HCT116 (cell line): ENCODE data around the gene CD244. TPM values are rescaled to one million over a fixed set of nuclear protein-coding genes. Genes with fewer than 3 reads are reported as not detected.

Experiments
- ATAC-seq: fragments of 200-7000 bp; cut with Tn5 transposase; 2 replicates; pipeline ENCODE4 v1.9.1; 2020; ENCODE audit warnings: mild to moderate bottlenecking, moderate library complexity
- BruUV-seq: library from RNA; stranded (reverse); fragments of 400-500 nt; replicated peaks from 2 replicates; lab custom pipeline; 2021; lab: Mats Ljungman, UMichigan
- CTCF ChIA-PET: fragments of 300-600 bp; sonication (Branson Sonifier 250); formaldehyde crosslinking; loops from one replicate; lab custom pipeline; 2021; ENCODE audit warnings: antibody characterized with exemption; lab: Charles Lee
- POLR2A ChIA-PET: fragments of 300-600, 350-600 bp; sonication (Branson Sonifier 250); formaldehyde crosslinking; loops from one replicate; lab custom pipeline; 2021; ENCODE audit warnings: antibody characterized with exemption; lab: Charles Lee
- RAD21 ChIA-PET, 2 experiments: fragments of 300-600 bp; sonication (Branson Sonifier 250); formaldehyde crosslinking; loops; one replicate each; lab custom pipeline; 2023; ENCODE audit warnings: low total read pairs in 2 of 2; ENCODE audit not compliant: uncharacterized antibody in 2 of 2, unreplicated experiment in 2 of 2, low non-redundant PET in 1 of 2; lab: Charles Lee
- DNase-seq: peaks from one replicate; pipeline ENCODE4 v3.0.0-alpha.2; 2010; ENCODE audit warnings: low read depth, low spot score
- H2AFZ ChIP-seq: fragments of 200-600 bp; shearing (Covaris generic), sonication (generic); 2 replicates; pipeline ENCODE4 v1.6.1; 2017; ENCODE audit warnings: low read depth, mixed run types, mixed read lengths, antibody characterized with exemption, low read length; ENCODE audit not compliant: poor library complexity, severe bottlenecking
- H3K27ac ChIP-seq: 2 replicates; pipeline ENCODE4 v1.5.1; 2012; ENCODE audit warnings: low read depth, low read length
- H3K27me3 ChIP-seq: fragments of 200-600 bp; sonication (generic); 2 replicates; pipeline ENCODE4 v1.6.1; 2016; ENCODE audit warnings: mixed run types, low read length, mixed read lengths; ENCODE audit not compliant: insufficient read depth
- H3K36me3 ChIP-seq, 2 experiments: fragments of 200-500 bp in 1 of 2; fragments of 200-600 bp in 1 of 2; sonication (Bioruptor generic) in 1 of 2; sonication (generic) in 1 of 2; 2 replicates each; pipeline versions ENCODE4 v1.5.1 to v1.6.1; 2014 to 2016; ENCODE audit warnings: low read length in 2 of 2, inconsistent platforms in 1 of 2, mixed read lengths in 1 of 2, mixed run types in 1 of 2; ENCODE audit not compliant: insufficient read depth in 2 of 2, control insufficient read depth in 1 of 2
- H3K4me1 ChIP-seq, 2 experiments: fragments of 200-600 bp in 1 of 2; sonication (generic) in 1 of 2; 2 replicates each; pipeline versions ENCODE4 v1.5.1 to v1.6.1; 2012 to 2017; ENCODE audit warnings: low read length in 2 of 2, inconsistent platforms in 1 of 2, mild to moderate bottlenecking in 1 of 2, mixed read lengths in 1 of 2, mixed run types in 1 of 2, moderate library complexity in 1 of 2; ENCODE audit not compliant: insufficient read depth in 2 of 2, control insufficient read depth in 1 of 2
- H3K4me2 ChIP-seq: fragments of 200-600 bp; sonication (generic); 2 replicates; pipeline ENCODE4 v1.6.1; 2017; ENCODE audit warnings: mixed run types, low read length, mixed read lengths
- H3K4me3 ChIP-seq, 2 experiments: fragments of 200-600 bp in 1 of 2; sonication (generic) in 1 of 2; replicated peaks in 1 of 2; 2 replicates each; pipeline ENCODE4 v1.5.1; 2011 to 2016; ENCODE audit warnings: low read length in 2 of 2, control low read depth in 1 of 2, low read depth in 1 of 2, mild to moderate bottlenecking in 1 of 2, mixed read lengths in 1 of 2, mixed run types in 1 of 2
- H3K79me2 ChIP-seq: fragments of 200-600 bp; sonication (generic); 2 replicates; pipeline ENCODE4 v1.6.1; 2017; ENCODE audit warnings: mild to moderate bottlenecking, mixed run types, low read length, moderate library complexity, mixed read lengths; ENCODE audit not compliant: insufficient read depth
- H3K9ac ChIP-seq: fragments of 200-600 bp; sonication (generic); 2 replicates; pipeline ENCODE4 v1.6.1; 2016; ENCODE audit warnings: low read length, mixed read lengths
- H3K9me2 ChIP-seq: fragments of 200-600 bp; sonication (generic), shearing (Covaris generic); 2 replicates; pipeline ENCODE4 v1.6.1; 2017; ENCODE audit warnings: mixed run types, mild to moderate bottlenecking, moderate library complexity; ENCODE audit not compliant: insufficient read depth
- H3K9me3 ChIP-seq, 2 experiments: fragments of 200-500 bp in 1 of 2; fragments of 200-600 bp in 1 of 2; sonication (Bioruptor generic) in 1 of 2; sonication (generic) in 1 of 2; 2 replicates each; pipeline ENCODE4 v1.6.1; 2014 to 2017; ENCODE audit warnings: low read length in 2 of 2, mixed read lengths in 2 of 2, inconsistent platforms in 1 of 2, low read depth in 1 of 2, mild to moderate bottlenecking in 1 of 2, mixed run types in 1 of 2, moderate library complexity in 1 of 2; ENCODE audit not compliant: control insufficient read depth in 1 of 2, insufficient read depth in 1 of 2
- H4K20me1 ChIP-seq: fragments of 200-600 bp; sonication (generic), shearing (Covaris generic); 2 replicates; pipeline ENCODE4 v1.6.1; 2017; ENCODE audit warnings: mixed run types, mild to moderate bottlenecking, moderate library complexity; ENCODE audit not compliant: insufficient read depth
- CBX3 ChIP-seq: IDR thresholded peaks from 2 replicates; pipeline ENCODE4 v1.6.1; 2012; ENCODE audit warnings: low read depth
- CEBPB ChIP-seq: IDR thresholded peaks from 2 replicates; pipeline ENCODE4 v1.6.1; 2012; ENCODE audit warnings: low read depth
- EGR1 ChIP-seq: IDR thresholded peaks from 2 replicates; pipeline ENCODE4 v1.6.1; 2012; ENCODE audit warnings: low read depth
- ELF1 ChIP-seq: IDR thresholded peaks from 2 replicates; pipeline ENCODE4 v1.6.1; 2012; ENCODE audit warnings: low read depth, borderline replicate concordance
- EZH2 ChIP-seq: fragments of 200-600 bp; sonication (generic); IDR thresholded peaks from 2 replicates; pipeline ENCODE4 v1.6.1; 2017; ENCODE audit warnings: antibody characterized with exemption, mixed run types
- FOSL1 ChIP-seq: IDR thresholded peaks from 2 replicates; pipeline ENCODE4 v1.6.1; 2012; ENCODE audit warnings: low read depth
- POLR2A ChIP-seq: IDR thresholded peaks from 2 replicates; pipeline ENCODE4 v1.7.0; 2011; ENCODE audit warnings: borderline replicate concordance; ENCODE audit not compliant: insufficient read depth, insufficient read length; ENCODE audit errors: extremely low read depth
- POLR2AphosphoS5 ChIP-seq: IDR thresholded peaks from 2 replicates; pipeline ENCODE4 v1.6.1; 2011; ENCODE audit warnings: mild to moderate bottlenecking, low read depth, low read length, moderate library complexity
- RAD21 ChIP-seq: IDR thresholded peaks from 2 replicates; pipeline ENCODE4 v1.6.1; 2012; ENCODE audit warnings: low read depth, mild to moderate bottlenecking
- SIN3A ChIP-seq: IDR thresholded peaks from 2 replicates; pipeline ENCODE4 v1.6.1; 2012; ENCODE audit warnings: low read depth
- SP1 ChIP-seq: IDR thresholded peaks from 2 replicates; pipeline ENCODE4 v1.6.1; 2012; ENCODE audit warnings: low read depth
- SRF ChIP-seq: IDR thresholded peaks from 2 replicates; pipeline ENCODE4 v1.6.1; 2012; ENCODE audit warnings: low read depth
- TCF7L2 ChIP-seq: IDR thresholded peaks from 2 replicates; pipeline ENCODE4 v1.7.0; 2011; ENCODE audit warnings: borderline replicate concordance, inconsistent platforms; ENCODE audit not compliant: insufficient read depth, insufficient read length; ENCODE audit errors: extremely low read depth
- YY1 ChIP-seq: IDR thresholded peaks from 2 replicates; pipeline ENCODE4 v1.6.1; 2011; ENCODE audit warnings: low read length, low read depth, moderate library complexity, mild to moderate bottlenecking; ENCODE audit not compliant: insufficient replicate concordance; ENCODE audit errors: extremely low read depth
- ZFX ChIP-seq: fragments of 450-650 bp; IDR thresholded peaks from 2 replicates; pipeline ENCODE4 v1.6.1; 2017
- ZNF274 ChIP-seq: fragments of 200-500 bp; sonication (Bioruptor generic); IDR thresholded peaks from 2 replicates; pipeline ENCODE4 v1.6.1; 2014; ENCODE audit warnings: mild to moderate bottlenecking, low read depth, low read length, inconsistent platforms
- intact Hi-C: fragments of 100-400 bp; cut with micrococcal nuclease; formaldehyde crosslinking; loops from 2 replicates; pipeline ENCODE4 v1.10.0; 2022
- total RNA-seq: library from RNA; stranded (reverse); gene quantifications from one replicate; pipeline ENCODE4 v1.2.1, GENCODE V29; 2021; ENCODE audit not compliant: unreplicated experiment
- TF ChIP-seq, protein P1 (sequence below): IDR thresholded peaks from 2 replicates; pipeline ENCODE4 v1.6.1; 2012
- TF ChIP-seq, protein P2 (sequence below), 3 experiments: fragments of 200-600 bp in 1 of 3; sonication (generic) in 1 of 3; IDR thresholded peaks in 2 of 3; conservative IDR thresholded peaks in 1 of 3; 2 replicates each; pipeline ENCODE4 v1.5.1; 2012 to 2017; ENCODE audit warnings: low read depth in 2 of 3, low read length in 2 of 3, antibody characterized with exemption in 1 of 3, borderline replicate concordance in 1 of 3, control low read depth in 1 of 3, mild to moderate bottlenecking in 1 of 3, mixed read lengths in 1 of 3, mixed run types in 1 of 3, moderate library complexity in 1 of 3; ENCODE audit not compliant: insufficient read depth in 1 of 3

Gene CD244
- total RNA-seq, 1 experiment from 2014 or later, result not detected

DNA sequence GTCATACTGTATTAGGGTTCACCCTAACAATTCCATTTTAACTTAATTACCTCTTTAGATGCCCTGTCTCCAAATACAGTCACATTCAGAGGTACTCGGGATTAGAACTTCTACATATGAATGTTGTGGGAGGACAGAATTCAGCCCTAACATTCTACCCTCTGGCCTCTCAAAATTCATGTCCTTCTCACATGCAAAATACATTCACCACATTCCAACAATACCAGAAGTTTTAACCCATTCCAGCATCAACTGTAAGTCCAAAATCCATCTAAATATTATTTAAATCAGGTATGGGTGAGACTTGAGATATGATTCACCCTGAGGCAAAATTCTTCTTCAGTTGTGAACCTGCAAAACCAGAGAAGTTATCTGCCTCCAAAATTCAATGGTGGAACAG, 52.2 kb downstream of the CD244 start:
- BruUV-seq, result no TSS peak
- TF ChIP-seq POLR2A (no peak), YY1 (no peak), EZH2 (no peak), FOSL1 (no peak), CBX3 (no peak), TCF7L2 (no peak), RAD21 (no peak), ELF1 (no peak), EGR1 (no peak), ZFX (no peak), ZNF274 (no peak), SP1 (no peak), POLR2AphosphoS5 (no peak), SRF (no peak), CEBPB (no peak), SIN3A (no peak)
- TF ChIP-seq, protein P1, sequence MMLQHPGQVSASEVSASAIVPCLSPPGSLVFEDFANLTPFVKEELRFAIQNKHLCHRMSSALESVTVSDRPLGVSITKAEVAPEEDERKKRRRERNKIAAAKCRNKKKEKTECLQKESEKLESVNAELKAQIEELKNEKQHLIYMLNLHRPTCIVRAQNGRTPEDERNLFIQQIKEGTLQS, result no peak
- TF ChIP-seq, protein P2, sequence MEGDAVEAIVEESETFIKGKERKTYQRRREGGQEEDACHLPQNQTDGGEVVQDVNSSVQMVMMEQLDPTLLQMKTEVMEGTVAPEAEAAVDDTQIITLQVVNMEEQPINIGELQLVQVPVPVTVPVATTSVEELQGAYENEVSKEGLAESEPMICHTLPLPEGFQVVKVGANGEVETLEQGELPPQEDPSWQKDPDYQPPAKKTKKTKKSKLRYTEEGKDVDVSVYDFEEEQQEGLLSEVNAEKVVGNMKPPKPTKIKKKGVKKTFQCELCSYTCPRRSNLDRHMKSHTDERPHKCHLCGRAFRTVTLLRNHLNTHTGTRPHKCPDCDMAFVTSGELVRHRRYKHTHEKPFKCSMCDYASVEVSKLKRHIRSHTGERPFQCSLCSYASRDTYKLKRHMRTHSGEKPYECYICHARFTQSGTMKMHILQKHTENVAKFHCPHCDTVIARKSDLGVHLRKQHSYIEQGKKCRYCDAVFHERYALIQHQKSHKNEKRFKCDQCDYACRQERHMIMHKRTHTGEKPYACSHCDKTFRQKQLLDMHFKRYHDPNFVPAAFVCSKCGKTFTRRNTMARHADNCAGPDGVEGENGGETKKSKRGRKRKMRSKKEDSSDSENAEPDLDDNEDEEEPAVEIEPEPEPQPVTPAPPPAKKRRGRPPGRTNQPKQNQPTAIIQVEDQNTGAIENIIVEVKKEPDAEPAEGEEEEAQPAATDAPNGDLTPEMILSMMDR (IDR thresholded peaks at IDR 0.05 in 2 of 3, conservative IDR thresholded peaks at IDR 0.05 in 1 of 3; ENCODE audit: borderline replicate concordance in 1 of 3, insufficient read depth in 1 of 3, low read depth in 2 of 3, low read length in 2 of 3), result no peak
- no peak for DNase-seq
- Histone ChIP-seq H3K9ac (no peak overlapping the region), H3K4me1 (peaks cover 9 to 13% of the 10 kb centered on the region in 2 experiments), H2AFZ (no peak overlapping the region), H3K9me2 (no peaks in the 10 kb centered on the region), H3K9me3 (no peaks in the 10 kb centered on the region), H3K27me3 (no peaks in the 10 kb centered on the region), H3K36me3 (no peaks in the 10 kb centered on the region), H3K79me2 (no peaks in the 10 kb centered on the region), H3K4me3 (no peak overlapping the region), H3K27ac (no peak overlapping the region), H3K4me2 (no peak overlapping the region), H4K20me1 (no peaks in the 10 kb centered on the region)
- ChIA-PET RAD21 (no interaction called here), POLR2A (no interaction called here), CTCF (interaction anchor here (1.4 kb wide), 1 partner anchor 33 kb away, joined by 3 read pairs; no protein-coding TSS in a partner anchor)
- no peak for ATAC-seq
- intact Hi-C loops, result no loop called here
